Activated CD4-positive, alpha-beta T cell treated with anti-CD3 and anti-CD28 coated beads for 36 hours (primary cell): Measurements from ENCODE around the gene MLLT6. TPM values are rescaled to one million over a fixed set of nuclear protein-coding genes. Genes with fewer than 3 reads are reported as not detected.
"Not testable (repeated sequence)": the region's sequence is repeated elsewhere in the genome, so short reads cannot be mapped to it uniquely, and the experiment has no call there.

Source experiments
- ATAC-seq: fragments of 200-7000 bp; cut with Tn5 transposase; one replicate; pipeline ENCODE4 v1.10.0; 2021; ENCODE audit warnings: mild to moderate bottlenecking, moderate library complexity
- CTCF ChIA-PET: fragments of 350-600 bp; sonication (Branson Sonifier 250); formaldehyde crosslinking; loops from one replicate; lab custom pipeline; 2021; ENCODE audit warnings: antibody characterized with exemption; lab: Charles Lee
- POLR2A ChIA-PET: fragments of 350-600 bp; sonication (Branson Sonifier 250); formaldehyde crosslinking; loops from one replicate; lab custom pipeline; 2021; ENCODE audit warnings: antibody characterized with exemption, inconsistent platforms; lab: Charles Lee
- DNase-seq: peaks from one replicate; pipeline ENCODE4 v3.0.0-alpha.2; 2020
- H3K27ac Mint-ChIP-seq: one replicate; pipeline ENCODE4 v1.8.0; 2021; ENCODE audit warnings: mixed read lengths
- H3K27me3 Mint-ChIP-seq: one replicate; pipeline ENCODE4 v1.8.0; 2021; ENCODE audit warnings: mixed read lengths
- H3K36me3 Mint-ChIP-seq: one replicate; pipeline ENCODE4 v1.8.0; 2021; ENCODE audit warnings: low read depth, mixed read lengths
- H3K4me1 Mint-ChIP-seq: one replicate; pipeline ENCODE4 v1.8.0; 2021; ENCODE audit warnings: mixed read lengths
- H3K4me3 Mint-ChIP-seq: one replicate; pipeline ENCODE4 v1.8.0; 2021; ENCODE audit warnings: mild to moderate bottlenecking, moderate library complexity, mixed read lengths
- H3K9me3 Mint-ChIP-seq: one replicate; pipeline ENCODE4 v1.8.0; 2021; ENCODE audit warnings: low read depth, mixed read lengths
- intact Hi-C, 2 experiments: fragments of 100-400 bp; cut with DNase I in 1 of 2; cut with micrococcal nuclease in 1 of 2; formaldehyde crosslinking; loops; one replicate each; pipeline versions ENCODE4 v1.14.2 to v1.15.1; 2022 to 2024; cut with DNase I, micrococcal nuclease
- total RNA-seq, 2 experiments: library from RNA; stranded (reverse); gene quantifications; one replicate each; pipeline ENCODE4 v1.2.3, GENCODE V29; 2021

MLLT6 gene
- total RNA-seq, 2 experiments from 2014 or later: 168 to 174 TPM

- ATAC-seq (no peak), DNase-seq (no peak)
- H3K4me3 Mint-ChIP-seq: no peak overlapping the region
- CTCF ChIA-PET: interaction anchor here (1.1 to 4.3 kb wide), 4 partner anchors 10 to 19 kb away, joined by 3 to 20 read pairs (median 6); no protein-coding TSS in a partner anchor
- no peaks in the 10 kb centered on the region for H3K27me3 Mint-ChIP-seq
- intact Hi-C loops: no loop called here
- H3K36me3 Mint-ChIP-seq: peaks cover 65% of the 10 kb centered on the region
- no peaks in the 10 kb centered on the region for H3K9me3 Mint-ChIP-seq
- H3K27ac Mint-ChIP-seq: no peak overlapping the region
- H3K4me1 Mint-ChIP-seq: peaks cover 55% of the 10 kb centered on the region
- POLR2A ChIA-PET: no interaction called here
These were observed 12.2 kb downstream of the MLLT6 start for GRCh38 chr17:38717139-38717745.

- CTCF ChIA-PET: interaction anchor here (1.0 to 4.3 kb wide), 5 partner anchors 9 to 43 kb away, joined by 4 to 20 read pairs (median 7); no protein-coding TSS in a partner anchor
- DNase-seq (no peak), ATAC-seq (no peak)
- intact Hi-C loops: no loop called here
- peaks cover 59% of the 10 kb centered on the region for H3K36me3 Mint-ChIP-seq
- POLR2A ChIA-PET: interaction anchor here (1.1 kb wide), 1 partner anchor 15 kb away, joined by 3 read pairs; no protein-coding TSS in a partner anchor
- H3K4me3 Mint-ChIP-seq: no peak overlapping the region
- H3K4me1 Mint-ChIP-seq: peaks cover 45% of the 10 kb centered on the region
- H3K9me3 Mint-ChIP-seq: no peaks in the 10 kb centered on the region
- no peaks in the 10 kb centered on the region for H3K27me3 Mint-ChIP-seq
- peak overlapping the region; percentile 73 for H3K27ac Mint-ChIP-seq
These were observed 14.3 kb downstream of the MLLT6 start for GRCh38 chr17:38719289-38719942.

GRCh38 chr17:38719943-38720641 is 15.0 kb downstream of the MLLT6 start:
- H3K36me3 Mint-ChIP-seq: peaks cover 56% of the 10 kb centered on the region
- intact Hi-C loops: no loop called here
- no peaks in the 10 kb centered on the region for H3K27me3 Mint-ChIP-seq
- H3K9me3 Mint-ChIP-seq: no peaks in the 10 kb centered on the region
- ATAC-seq (peak; percentile 21), DNase-seq (peak; percentile 55)
- POLR2A ChIA-PET: no interaction called here
- peaks cover 43% of the 10 kb centered on the region for H3K4me1 Mint-ChIP-seq
- no peak overlapping the region for H3K4me3 Mint-ChIP-seq
- H3K27ac Mint-ChIP-seq: no peak overlapping the region
- CTCF ChIA-PET: no interaction called here

GRCh38 chr17:38720941-38721340 is 15.9 kb downstream of the MLLT6 start:
- Mint-ChIP-seq H3K9me3 (no peaks in the 10 kb centered on the region), H3K4me3 (no peak overlapping the region), H3K4me1 (peaks cover 42% of the 10 kb centered on the region), H3K36me3 (peaks cover 56% of the 10 kb centered on the region), H3K27ac (peak overlapping the region; percentile 27), H3K27me3 (no peaks in the 10 kb centered on the region)
- intact Hi-C loops: no loop called here
- ChIA-PET CTCF (interaction anchor here (0.7 kb wide), 1 partner anchor 49 kb away, joined by 3 read pairs; no protein-coding TSS in a partner anchor), POLR2A (no interaction called here)
- no peak for DNase-seq
- no peak for ATAC-seq

GRCh38 chr17:38721802-38722201 is 16.7 kb downstream of the MLLT6 start:
- intact Hi-C loops: no loop called here

GRCh38 chr17:38724337-38724988 is 19.4 kb downstream of the MLLT6 start:
- intact Hi-C loops: no loop called here
- ChIA-PET CTCF (interaction anchor here (1.1 to 1.8 kb wide), 2 partner anchors 14 to 28 kb away, joined by 4 to 5 read pairs; partner anchors contain the start of gene PSMB3), POLR2A (interaction anchor here (1.6 kb wide), 1 partner anchor 14 kb away, joined by 4 read pairs; no protein-coding TSS in a partner anchor)
- Mint-ChIP-seq H3K9me3 (no peaks in the 10 kb centered on the region), H3K4me3 (no peak overlapping the region), H3K4me1 (peaks cover 63% of the 10 kb centered on the region), H3K27me3 (no peaks in the 10 kb centered on the region), H3K36me3 (peaks cover 48% of the 10 kb centered on the region), H3K27ac (peak overlapping the region; percentile 10)
- no peak for ATAC-seq
- DNase-seq: no peak

More at GRCh38 chr17:38721802-38722201, 16.7 kb downstream of the MLLT6 start:
- H3K36me3 Mint-ChIP-seq: peaks cover 56% of the 10 kb centered on the region
- H3K9me3 Mint-ChIP-seq: no peaks in the 10 kb centered on the region
- H3K27me3 Mint-ChIP-seq: no peaks in the 10 kb centered on the region
- no peak overlapping the region for H3K4me3 Mint-ChIP-seq
- ChIA-PET CTCF (interaction anchor here (0.6 to 1.3 kb wide), 3 partner anchors 13 to 54 kb away, joined by 3 read pairs; no protein-coding TSS in a partner anchor), POLR2A (no interaction called here)
- H3K27ac Mint-ChIP-seq: no peak overlapping the region
- peaks cover 45% of the 10 kb centered on the region for H3K4me1 Mint-ChIP-seq
- ATAC-seq: no peak
- no peak for DNase-seq

GRCh38 chr17:38725066-38725465 is 20.0 kb downstream of the MLLT6 start:
- DNase-seq: no peak
- CTCF ChIA-PET: interaction anchor here (1.1 kb wide), 1 partner anchor 14 kb away, joined by 4 read pairs; no protein-coding TSS in a partner anchor
- no peaks in the 10 kb centered on the region for H3K9me3 Mint-ChIP-seq
- intact Hi-C loops: loop anchor here in 1 of 2 experiments (5.0 kb wide), 1 partner anchor 1427 kb away; no protein-coding TSS in a partner anchor
- POLR2A ChIA-PET: no interaction called here
- no peak overlapping the region for H3K4me3 Mint-ChIP-seq
- ATAC-seq: no peak
- peak overlapping the region; percentile 10 for H3K27ac Mint-ChIP-seq
- peaks cover 61% of the 10 kb centered on the region for H3K4me1 Mint-ChIP-seq
- no peaks in the 10 kb centered on the region for H3K27me3 Mint-ChIP-seq
- H3K36me3 Mint-ChIP-seq: peaks cover 45% of the 10 kb centered on the region

GRCh38 chr17:38726145-38726544 is 21.1 kb downstream of the MLLT6 start:
- H3K4me3 Mint-ChIP-seq, POLR2A ChIA-PET, H3K27me3 Mint-ChIP-seq, ATAC-seq, DNase-seq, H3K9me3 Mint-ChIP-seq: not testable (repeated sequence)
- intact Hi-C loops: loop anchor here in 1 of 2 experiments (5.0 kb wide), 1 partner anchor 1426 kb away; no protein-coding TSS in a partner anchor
- CTCF ChIA-PET: interaction anchor here (1.2 kb wide), 1 partner anchor 51 kb away, joined by 3 read pairs; no protein-coding TSS in a partner anchor
- Mint-ChIP-seq H3K36me3 (peaks cover 36% of the 10 kb centered on the region), H3K27ac (peak overlapping the region; percentile 86), H3K4me1 (peaks cover 62% of the 10 kb centered on the region)

GRCh38 chr17:38727736-38728135 is 22.7 kb downstream of the MLLT6 start:
- H3K36me3 Mint-ChIP-seq: peaks cover 35% of the 10 kb centered on the region
- DNase-seq: peak; percentile 92
- H3K4me1 Mint-ChIP-seq: peaks cover 69% of the 10 kb centered on the region
- ChIA-PET POLR2A (interaction anchor here (1.6 to 1.8 kb wide), 2 partner anchors 23 to 25 kb away, joined by 4 to 7 read pairs; partner anchors contain the start of genes MLLT6 and PSMB3), CTCF (interaction anchor here (0.5 to 2.1 kb wide), 7 partner anchors 9 to 169 kb away, joined by 3 to 16 read pairs (median 4); no protein-coding TSS in a partner anchor)
- no peaks in the 10 kb centered on the region for H3K27me3 Mint-ChIP-seq
- H3K4me3 Mint-ChIP-seq: peak overlapping the region; percentile 69
- H3K9me3 Mint-ChIP-seq: no peaks in the 10 kb centered on the region
- H3K27ac Mint-ChIP-seq: peak overlapping the region; percentile 100
- peak; percentile 65 for ATAC-seq
- intact Hi-C loops: loop anchor here (1.0 to 5.0 kb wide), 2 partner anchors 26 to 1425 kb away; no protein-coding TSS in a partner anchor

- ChIA-PET POLR2A (interaction anchor here (1.1 to 1.8 kb wide), 4 partner anchors 19 to 24 kb away, joined by 3 to 7 read pairs (median 4); partner anchors contain the start of genes MLLT6 and PSMB3), CTCF (interaction anchor here (0.7 to 2.1 kb wide), 16 partner anchors 9 to 425 kb away, joined by 3 to 16 read pairs (median 4); no protein-coding TSS in a partner anchor)
- H3K27me3 Mint-ChIP-seq: no peaks in the 10 kb centered on the region
- H3K9me3 Mint-ChIP-seq: no peaks in the 10 kb centered on the region
- H3K4me1 Mint-ChIP-seq: peaks cover 73% of the 10 kb centered on the region
- DNase-seq (peak; percentile 75), ATAC-seq (peak; percentile 34)
- intact Hi-C loops: loop anchor here (1.0 to 5.0 kb wide), 2 partner anchors 27 to 1424 kb away; no protein-coding TSS in a partner anchor
- peak overlapping the region; percentile 69 for H3K4me3 Mint-ChIP-seq
- H3K36me3 Mint-ChIP-seq: peaks cover 35% of the 10 kb centered on the region
- peak overlapping the region; percentile 100 for H3K27ac Mint-ChIP-seq
These were observed 23.3 kb downstream of the MLLT6 start for GRCh38 chr17:38728290-38728831.
